Stomach (tissue), 4 donors: ENCODE data around the gene NTM.

ENCODE experiments used
- EP300 ChIP-seq: sonication (generic); formaldehyde crosslinking; IDR thresholded peaks from one replicate; pipeline ENCODE4 v1.6.1; 2017; ENCODE audit warnings: antibody characterized with exemption
- POLR2AphosphoS5 ChIP-seq, 3 donors: sonication (generic); formaldehyde crosslinking; IDR thresholded peaks; one replicate each; pipeline ENCODE4 v1.6.1; 2016; ENCODE audit warnings: antibody characterized with exemption in 3 of 3
- TF ChIP-seq, protein P1 (sequence below), 7 experiments: fragments of 450-650 bp in 4 of 7; fragments of 200-600 bp in 3 of 7; sonication (generic) in 3 of 7; IDR thresholded peaks; one replicate each; pipeline ENCODE4 v1.5.1; 2016 to 2019; ENCODE audit warnings: antibody characterized with exemption in 7 of 7, control low read depth in 2 of 7, mild to moderate bottlenecking in 1 of 7

- no peak for TF ChIP-seq POLR2AphosphoS5 (IDR thresholded peaks at IDR 0.05)
- TF ChIP-seq, protein P1, sequence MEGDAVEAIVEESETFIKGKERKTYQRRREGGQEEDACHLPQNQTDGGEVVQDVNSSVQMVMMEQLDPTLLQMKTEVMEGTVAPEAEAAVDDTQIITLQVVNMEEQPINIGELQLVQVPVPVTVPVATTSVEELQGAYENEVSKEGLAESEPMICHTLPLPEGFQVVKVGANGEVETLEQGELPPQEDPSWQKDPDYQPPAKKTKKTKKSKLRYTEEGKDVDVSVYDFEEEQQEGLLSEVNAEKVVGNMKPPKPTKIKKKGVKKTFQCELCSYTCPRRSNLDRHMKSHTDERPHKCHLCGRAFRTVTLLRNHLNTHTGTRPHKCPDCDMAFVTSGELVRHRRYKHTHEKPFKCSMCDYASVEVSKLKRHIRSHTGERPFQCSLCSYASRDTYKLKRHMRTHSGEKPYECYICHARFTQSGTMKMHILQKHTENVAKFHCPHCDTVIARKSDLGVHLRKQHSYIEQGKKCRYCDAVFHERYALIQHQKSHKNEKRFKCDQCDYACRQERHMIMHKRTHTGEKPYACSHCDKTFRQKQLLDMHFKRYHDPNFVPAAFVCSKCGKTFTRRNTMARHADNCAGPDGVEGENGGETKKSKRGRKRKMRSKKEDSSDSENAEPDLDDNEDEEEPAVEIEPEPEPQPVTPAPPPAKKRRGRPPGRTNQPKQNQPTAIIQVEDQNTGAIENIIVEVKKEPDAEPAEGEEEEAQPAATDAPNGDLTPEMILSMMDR (IDR thresholded peaks at IDR 0.05): no peak
- TF ChIP-seq EP300: no peak
Observed at GRCh38 chr11:132185726-132186592, 815.5 kb downstream of the NTM start.
